ENCODE data around the gene AP1S1.
A peak's percentile ranks its signal among the peaks of the same experiment; 100 is the strongest.

AP1S1 gene

DNA sequence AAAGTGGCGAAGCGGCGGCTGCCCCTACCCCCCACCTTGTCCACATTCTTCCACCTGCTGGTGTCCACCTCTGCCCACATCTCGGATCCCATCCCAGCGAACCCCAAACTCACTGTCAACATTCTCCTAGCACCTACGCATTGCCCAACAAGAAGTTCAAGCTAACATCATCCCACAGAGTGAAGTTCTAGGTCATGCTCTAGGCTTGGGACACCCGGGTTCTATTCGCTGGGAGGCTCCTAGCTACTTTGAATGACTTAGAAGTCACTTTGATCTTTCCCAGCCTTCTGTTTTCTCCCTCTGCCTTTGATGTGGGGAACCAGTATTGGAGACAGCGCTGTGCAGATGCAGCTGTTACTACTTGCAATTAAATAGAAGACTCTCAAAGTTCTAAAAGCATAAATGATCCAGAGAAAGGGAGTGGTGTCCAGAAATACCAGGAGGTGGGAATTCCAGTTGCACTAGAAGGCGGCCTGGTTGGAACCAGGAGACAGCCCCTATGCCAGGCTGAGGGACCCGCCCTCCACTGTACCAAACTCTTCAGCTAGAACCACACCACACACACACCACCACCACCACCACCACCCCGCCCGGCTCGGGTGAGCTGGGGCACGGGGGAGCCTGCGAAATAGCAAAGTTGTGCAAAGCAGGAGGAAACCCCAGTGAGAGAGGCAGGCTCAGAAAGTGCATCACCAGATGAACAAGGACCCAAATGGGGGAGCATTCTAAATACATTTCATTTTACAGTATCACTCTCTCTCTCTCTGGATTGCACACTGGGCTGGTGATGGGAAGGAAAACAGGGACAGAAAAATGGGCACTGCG lies 16.6 kb downstream of the AP1S1 start:
- TF ChIP-seq, protein P1, sequence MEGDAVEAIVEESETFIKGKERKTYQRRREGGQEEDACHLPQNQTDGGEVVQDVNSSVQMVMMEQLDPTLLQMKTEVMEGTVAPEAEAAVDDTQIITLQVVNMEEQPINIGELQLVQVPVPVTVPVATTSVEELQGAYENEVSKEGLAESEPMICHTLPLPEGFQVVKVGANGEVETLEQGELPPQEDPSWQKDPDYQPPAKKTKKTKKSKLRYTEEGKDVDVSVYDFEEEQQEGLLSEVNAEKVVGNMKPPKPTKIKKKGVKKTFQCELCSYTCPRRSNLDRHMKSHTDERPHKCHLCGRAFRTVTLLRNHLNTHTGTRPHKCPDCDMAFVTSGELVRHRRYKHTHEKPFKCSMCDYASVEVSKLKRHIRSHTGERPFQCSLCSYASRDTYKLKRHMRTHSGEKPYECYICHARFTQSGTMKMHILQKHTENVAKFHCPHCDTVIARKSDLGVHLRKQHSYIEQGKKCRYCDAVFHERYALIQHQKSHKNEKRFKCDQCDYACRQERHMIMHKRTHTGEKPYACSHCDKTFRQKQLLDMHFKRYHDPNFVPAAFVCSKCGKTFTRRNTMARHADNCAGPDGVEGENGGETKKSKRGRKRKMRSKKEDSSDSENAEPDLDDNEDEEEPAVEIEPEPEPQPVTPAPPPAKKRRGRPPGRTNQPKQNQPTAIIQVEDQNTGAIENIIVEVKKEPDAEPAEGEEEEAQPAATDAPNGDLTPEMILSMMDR (IDR thresholded peaks at IDR 0.05; ENCODE audit: low read depth, low read length): no peak
- Histone ChIP-seq H3K27ac (no peak overlapping the region), H3K36me3 (no peaks in the 10 kb centered on the region), H3K27me3 (ENCODE audit: insufficient read depth, low read depth, severe bottlenecking) (peaks cover 94% of the 10 kb centered on the region), H3K9me3 (ENCODE audit: severe bottlenecking) (peaks cover 9% of the 10 kb centered on the region), H3K4me3 (ENCODE audit: low read depth, low read length) (no peak overlapping the region)
- no peak for DNase-seq

GRCh38 chr7:101171442-101171837 lies 17.2 kb downstream of the AP1S1 start:
- Histone ChIP-seq H3K27ac (no peak overlapping the region), H3K4me3 (ENCODE audit: low read depth, low read length) (no peak overlapping the region)
- DNase-seq: peak; percentile 32

GRCh38 chr7:101172005-101172853 lies 18.0 kb downstream of the AP1S1 start:
- peaks cover 91% of the 10 kb centered on the region for H3K27me3 ChIP-seq (ENCODE audit: insufficient read depth, low read depth, severe bottlenecking)
- TF ChIP-seq, protein P1 (IDR thresholded peaks at IDR 0.05; ENCODE audit: low read depth, low read length): peak; percentile 28; the same call in 1 of the 2 replicates
- no peak overlapping the region for H3K4me3 ChIP-seq (ENCODE audit: low read depth, low read length)
- H3K27ac ChIP-seq: no peak overlapping the region
- peaks cover 9% of the 10 kb centered on the region for H3K9me3 ChIP-seq (ENCODE audit: severe bottlenecking)
- DNase-seq: no peak
- no peaks in the 10 kb centered on the region for H3K36me3 ChIP-seq

More at GRCh38 chr7:101171442-101171837, 17.2 kb downstream of the AP1S1 start:
- H3K9me3 ChIP-seq (ENCODE audit: severe bottlenecking): peaks cover 9% of the 10 kb centered on the region
- peaks cover 92% of the 10 kb centered on the region for H3K27me3 ChIP-seq (ENCODE audit: insufficient read depth, low read depth, severe bottlenecking)
- TF ChIP-seq, protein P1 (IDR thresholded peaks at IDR 0.05; ENCODE audit: low read depth, low read length): peak; percentile 44; the same call in 1 of the 2 replicates
- no peaks in the 10 kb centered on the region for H3K36me3 ChIP-seq

DNA sequence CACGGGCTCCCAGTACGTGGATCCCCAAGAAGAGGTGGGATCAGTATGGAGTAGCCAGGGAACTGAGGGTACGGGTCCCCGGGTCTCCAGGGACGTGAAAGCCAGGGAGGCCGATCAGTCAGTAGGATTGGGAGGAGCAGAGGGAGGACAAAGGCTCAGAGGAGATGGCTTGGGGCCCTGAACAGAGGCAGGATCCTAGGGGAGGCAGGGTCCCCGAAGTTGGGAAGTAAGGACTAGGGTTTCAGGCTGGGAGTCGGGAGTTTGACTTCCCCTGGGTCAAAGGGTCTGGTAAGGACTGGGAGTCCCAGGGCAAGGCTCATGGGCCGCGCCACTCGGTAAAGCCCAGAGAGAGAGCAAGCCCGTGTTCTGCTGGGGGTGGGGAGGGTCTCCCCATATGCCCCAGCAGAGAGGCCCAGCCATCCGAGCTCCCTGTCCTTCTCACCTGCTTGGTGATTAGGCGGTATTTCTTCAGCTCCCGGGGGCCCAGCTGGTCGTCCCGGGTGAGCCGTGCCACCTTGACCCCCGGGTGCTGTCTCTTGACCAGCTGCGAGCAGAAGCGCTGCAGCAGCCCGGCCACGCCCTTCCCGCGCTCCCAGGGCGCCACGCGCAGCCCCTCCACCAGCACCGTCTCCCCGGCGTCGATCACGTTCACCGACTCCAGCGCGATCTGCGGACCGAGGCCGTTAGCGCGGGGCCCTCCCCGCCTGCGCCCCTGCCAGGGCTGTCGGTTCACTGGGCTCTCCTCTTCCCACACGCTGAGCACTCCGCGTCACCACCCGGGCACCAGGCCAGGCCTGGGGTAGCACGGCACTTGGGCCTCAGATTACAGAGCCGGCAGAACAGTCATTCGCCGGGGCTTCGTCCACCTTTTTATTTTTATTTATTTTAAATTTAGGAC lies 18.8 kb downstream of the AP1S1 start:
- no peak overlapping the region for H3K27ac ChIP-seq
- H3K9me3 ChIP-seq (ENCODE audit: severe bottlenecking): peaks cover 9% of the 10 kb centered on the region
- no peak overlapping the region for H3K4me3 ChIP-seq (ENCODE audit: low read depth, low read length)
- H3K27me3 ChIP-seq (ENCODE audit: insufficient read depth, low read depth, severe bottlenecking): peaks cover 91% of the 10 kb centered on the region
- no peak for DNase-seq
- H3K36me3 ChIP-seq: no peaks in the 10 kb centered on the region
- TF ChIP-seq, protein P1 (IDR thresholded peaks at IDR 0.05; ENCODE audit: low read depth, low read length): no peak

DNA sequence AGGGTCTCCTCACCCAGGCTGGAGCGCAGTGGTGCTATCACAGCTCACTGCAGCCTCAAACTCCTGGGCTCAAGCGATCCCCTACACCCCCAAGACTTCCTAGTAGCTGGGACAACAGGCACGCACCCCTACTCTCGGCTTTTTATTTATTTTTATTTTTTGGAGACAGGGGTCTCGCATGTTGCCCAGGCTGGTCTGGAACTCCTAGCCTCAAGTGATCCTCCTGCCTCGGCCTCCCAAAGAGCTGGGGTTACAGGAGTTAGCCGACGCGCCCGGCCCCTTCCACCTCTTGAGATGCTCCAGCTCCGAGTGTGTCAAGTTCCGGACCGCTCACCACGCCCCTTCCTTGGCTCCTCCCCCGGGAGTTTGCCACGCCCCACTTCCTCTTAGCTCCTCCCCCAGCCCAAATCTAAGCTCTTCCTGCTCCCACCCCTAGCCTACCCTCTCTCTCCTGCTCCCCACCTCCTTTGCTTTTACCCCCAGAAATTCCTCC lies 19.5 kb downstream of the AP1S1 start:
- TF ChIP-seq, protein P1 (IDR thresholded peaks at IDR 0.05; ENCODE audit: low read depth, low read length): no peak
- H3K27me3 ChIP-seq (ENCODE audit: insufficient read depth, low read depth, severe bottlenecking): peaks cover 88% of the 10 kb centered on the region
- DNase-seq: no peak
- H3K9me3 ChIP-seq (ENCODE audit: severe bottlenecking): peaks cover 9% of the 10 kb centered on the region
- no peaks in the 10 kb centered on the region for H3K36me3 ChIP-seq
- H3K4me3 ChIP-seq (ENCODE audit: low read depth, low read length): no peak overlapping the region
- no peak overlapping the region for H3K27ac ChIP-seq
